Daoy (cell line): ENCODE measurements around the gene RIMBP2. TPM values are rescaled to one million over a fixed set of nuclear protein-coding genes. Genes with fewer than 3 reads are reported as not detected.

Experiments used
- DNase-seq: peaks from one replicate; pipeline ENCODE4 v3.0.0-alpha.2; 2015; ENCODE audit warnings: low read depth
- total RNA-seq: library from RNA; depleted of rRNA; stranded (reverse); fragments of >200 nt; shearing (Covaris generic); gene quantifications from 2 replicates; pipeline ENCODE4 v1.2.3, GENCODE V29; 2014

Gene RIMBP2
- total RNA-seq, 1 experiment from 2014 or later: 1.4 TPM

DNA sequence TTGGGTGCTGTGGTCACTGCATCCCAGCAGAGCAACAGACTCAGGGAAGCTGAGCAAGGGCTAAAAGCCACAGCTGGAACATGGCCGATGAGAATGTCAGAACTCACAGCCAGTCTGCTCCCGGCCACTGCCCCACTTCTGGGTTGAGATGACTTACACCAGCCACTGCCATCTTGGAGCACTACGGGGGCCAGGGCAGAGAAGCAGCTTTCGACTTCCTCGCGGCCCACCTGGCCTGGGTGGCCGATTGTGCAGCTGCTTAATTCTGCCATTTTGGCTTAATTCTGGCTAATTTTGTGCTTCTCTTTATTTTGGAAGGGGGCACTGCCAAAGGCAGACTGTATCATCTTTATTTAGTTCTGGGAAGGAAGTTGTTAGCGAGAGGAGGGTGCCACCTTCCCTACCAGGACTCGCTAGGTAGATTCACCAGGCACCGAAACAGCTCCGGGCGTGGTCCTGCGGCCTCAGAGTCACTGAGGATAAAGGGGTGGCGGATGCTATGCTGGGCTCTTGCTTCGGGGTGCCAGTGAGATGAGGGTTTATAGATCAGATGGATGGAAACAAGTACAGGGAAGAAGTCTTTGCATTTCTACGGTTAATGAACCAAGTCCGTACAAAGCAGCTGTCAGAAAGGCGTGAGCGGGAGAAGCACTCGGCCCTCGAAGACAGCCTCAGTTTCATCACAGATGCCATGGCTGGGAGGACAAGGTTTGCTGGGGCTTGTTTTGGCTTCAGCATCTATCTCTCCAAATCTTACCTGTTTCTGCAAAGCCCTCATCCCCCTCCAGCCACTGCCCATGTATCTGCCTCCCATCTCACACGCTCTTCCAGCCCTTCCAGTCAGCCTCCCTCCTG lies 230.6 kb downstream of the RIMBP2 start:
- no peak for DNase-seq

DNA sequence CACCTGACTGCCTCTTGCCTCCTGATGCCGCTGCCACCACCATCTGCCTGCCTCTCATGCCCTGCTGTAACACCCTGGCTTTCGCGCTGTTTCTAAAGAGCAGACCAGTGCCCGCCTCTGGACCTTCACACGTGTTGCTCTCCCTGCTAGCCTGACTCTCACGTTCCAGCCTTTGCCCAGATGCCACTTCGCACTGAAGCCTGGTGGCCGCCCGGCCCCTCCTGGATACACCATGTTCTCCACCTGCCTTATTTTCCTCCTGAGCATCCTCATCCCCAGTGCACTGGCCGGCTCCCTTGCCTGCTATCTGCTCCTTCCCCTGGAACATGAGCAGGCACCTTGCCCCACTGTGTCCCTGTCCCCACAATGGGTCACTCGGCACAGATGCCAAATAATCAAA lies 231.9 kb downstream of the RIMBP2 start:
- no peak for DNase-seq

DNA sequence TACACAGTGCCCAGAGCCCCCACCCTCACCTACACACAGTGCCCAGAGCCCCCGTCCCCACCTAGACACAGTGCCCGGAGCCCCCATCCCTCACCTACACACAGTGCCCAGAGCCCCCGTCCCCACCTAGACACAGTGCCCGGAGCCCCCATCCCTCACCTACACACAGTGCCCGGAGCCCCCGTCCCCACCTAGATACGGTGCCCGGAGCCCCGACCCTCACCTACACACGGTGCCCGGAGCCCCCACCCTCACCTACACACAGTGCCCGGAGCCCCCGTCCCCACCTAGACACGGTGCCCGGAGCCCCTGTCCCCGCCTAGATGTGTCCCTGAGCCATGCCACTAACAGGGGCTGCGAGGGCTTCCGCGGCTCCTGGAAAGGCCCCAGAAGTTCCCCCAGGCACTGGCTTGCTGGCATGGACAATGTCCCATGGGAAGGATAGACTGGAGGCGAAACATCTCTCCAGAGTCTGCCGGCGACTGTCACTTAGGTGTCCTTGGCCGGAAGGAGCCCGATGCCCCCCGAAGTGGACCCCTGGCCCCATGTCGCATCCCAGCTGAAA lies 232.4 kb downstream of the RIMBP2 start:
- DNase-seq: no peak

DNA sequence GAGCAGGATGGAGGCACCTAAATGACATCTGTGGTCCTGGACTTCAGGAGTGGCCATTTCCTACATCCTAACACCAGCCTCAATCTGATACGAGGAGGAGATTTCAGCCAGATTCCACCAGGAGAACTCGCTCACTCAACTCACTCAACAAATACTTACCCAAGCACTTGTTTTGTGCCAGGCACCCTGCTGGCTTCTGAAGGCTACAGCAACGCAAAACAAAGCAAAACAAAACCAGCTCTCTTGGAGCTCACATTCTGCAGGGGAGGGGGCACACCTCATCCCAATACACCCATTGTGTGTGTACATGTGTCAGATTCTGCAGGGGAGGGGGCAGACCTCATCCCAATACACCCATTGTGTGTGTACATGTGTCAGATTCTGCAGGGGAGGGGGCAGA lies 233.7 kb downstream of the RIMBP2 start:
- no peak for DNase-seq

DNA sequence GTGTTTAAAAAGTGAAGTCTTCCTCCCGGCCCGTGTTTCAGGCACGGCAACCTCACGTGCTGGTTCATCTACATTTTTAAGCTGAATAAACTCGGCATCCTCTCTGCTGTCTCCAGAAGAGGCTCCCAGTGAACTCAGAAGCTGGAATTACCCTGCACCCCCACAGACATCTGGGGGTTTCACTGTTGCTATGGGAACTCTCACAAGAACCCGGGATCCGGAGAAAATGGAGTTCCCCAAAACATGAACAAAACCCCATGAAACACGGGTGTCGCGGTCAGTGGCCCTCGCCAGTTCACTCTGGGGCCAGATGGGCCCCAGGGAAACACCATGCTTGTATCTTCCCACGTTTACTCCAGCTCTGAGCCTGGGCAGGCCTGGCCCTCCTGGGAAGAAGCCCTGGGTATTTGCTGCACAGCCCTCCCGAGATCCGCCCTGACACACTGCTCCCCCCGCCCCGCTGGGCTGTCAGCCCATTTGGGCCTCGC lies 234.7 kb downstream of the RIMBP2 start:
- no peak for DNase-seq

DNA sequence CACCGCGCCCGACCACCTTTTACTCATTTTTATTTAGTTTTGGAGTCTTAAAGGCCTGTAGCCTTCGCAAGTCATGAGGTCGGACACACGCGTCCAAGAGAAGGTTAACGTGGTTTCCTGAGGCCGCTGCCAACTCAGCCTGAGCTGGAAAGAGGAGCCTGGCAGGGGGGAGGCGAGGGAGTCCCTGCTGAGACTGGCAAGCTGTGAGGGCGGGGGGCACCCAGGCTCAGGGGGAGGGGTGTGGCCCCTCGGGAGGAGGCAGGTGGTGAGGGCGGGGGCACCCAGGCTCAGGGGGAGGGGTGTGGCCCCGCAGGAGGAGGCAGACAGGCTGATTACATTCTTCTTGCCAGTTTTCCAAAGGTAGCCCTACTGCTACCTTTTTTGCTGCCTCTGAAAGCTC lies 235.2 kb downstream of the RIMBP2 start:
- DNase-seq: peak; percentile 57

DNA sequence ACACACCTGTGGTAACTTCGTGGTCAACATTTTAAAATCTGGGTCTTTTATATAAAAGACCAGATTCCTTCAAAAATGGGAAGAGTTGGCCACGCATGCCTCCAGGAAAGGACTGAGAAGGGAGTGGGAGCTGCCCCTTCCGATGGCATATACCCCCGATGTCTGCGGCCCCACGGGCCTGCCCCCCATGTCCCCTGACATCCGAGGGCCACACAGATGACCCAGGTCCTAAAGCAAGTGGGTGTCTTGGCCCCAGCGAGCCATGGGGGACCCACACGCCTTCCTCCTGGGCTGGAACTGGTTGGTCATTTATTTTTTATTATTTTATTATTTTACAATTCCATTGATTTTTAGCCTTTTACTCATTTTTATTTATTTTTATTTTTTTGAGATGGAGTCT lies 235.9 kb downstream of the RIMBP2 start:
- DNase-seq: no peak

DNA sequence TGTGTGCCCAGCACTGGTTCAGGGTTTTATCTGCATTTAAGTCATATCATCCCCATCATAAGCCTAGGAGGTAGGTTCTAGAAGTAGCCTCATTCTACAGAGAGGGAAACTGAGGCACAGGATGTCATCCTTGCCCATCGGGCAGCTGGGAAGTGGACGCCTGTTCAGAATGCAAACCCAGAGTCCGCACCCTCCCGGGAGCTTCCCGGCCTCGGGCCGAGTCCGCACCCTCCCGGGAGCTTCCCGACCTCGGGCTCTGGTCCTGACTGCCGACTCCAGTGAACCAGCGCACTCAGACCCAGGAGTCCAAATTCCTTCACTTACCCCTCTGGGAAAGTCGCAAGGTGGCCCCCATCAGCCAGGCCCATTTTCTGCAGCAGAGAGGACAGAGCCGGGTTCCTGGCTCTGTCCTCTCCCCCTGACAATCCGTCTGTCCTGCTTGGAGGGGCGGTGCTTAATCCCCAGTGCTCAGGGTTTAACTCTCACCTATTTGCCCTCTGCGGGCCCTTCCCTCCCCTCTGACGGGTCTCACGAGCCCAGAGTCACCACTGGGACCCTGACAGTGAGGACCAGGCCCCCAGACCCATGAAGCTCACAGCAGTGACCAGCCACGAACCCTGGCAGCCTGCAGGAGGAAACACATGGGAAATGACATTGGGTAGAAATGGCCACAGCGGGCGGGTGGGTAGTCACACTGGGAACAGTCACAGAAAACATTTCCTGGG lies 236.5 kb downstream of the RIMBP2 start:
- DNase-seq: no peak

DNA sequence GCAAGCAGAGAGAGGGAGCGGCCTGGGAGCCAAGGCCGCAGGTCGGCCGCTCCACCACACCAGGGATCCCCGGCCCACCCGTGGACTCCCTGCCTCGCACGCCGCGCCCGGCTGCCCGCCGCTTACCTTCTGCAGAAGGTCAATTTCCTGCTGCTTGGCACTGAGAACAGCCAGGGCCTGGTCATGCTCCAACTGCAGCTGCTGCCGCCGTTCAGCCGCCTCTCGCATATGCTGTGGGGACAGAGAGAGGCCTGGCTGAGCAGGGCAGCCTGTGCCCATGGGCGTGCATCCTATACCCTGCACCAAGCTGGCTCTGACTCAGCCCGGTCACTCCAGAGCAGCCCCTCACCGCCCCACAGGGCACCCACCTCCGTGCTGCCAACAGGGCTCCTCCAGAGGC lies 237.3 kb downstream of the RIMBP2 start:
- no peak for DNase-seq

DNA sequence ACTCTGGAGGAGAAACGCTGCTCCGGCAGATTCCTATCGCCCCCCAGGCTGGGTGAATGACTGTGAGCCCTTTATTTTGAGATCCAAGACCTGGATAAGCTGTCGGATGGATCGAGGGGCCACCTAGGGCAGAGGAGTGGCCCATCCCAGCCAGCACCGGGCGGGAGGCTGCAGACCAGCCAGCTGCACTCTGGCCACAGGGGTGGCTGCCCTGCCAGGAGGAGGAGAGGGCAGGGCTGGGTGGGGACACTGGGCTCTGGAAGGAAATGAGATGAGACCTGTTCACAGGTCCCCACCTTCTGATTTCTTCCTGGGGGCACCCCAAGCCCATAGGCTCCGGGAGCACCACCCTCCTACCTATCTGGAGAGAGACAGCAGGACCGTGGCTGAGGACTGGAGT lies 238.4 kb downstream of the RIMBP2 start:
- DNase-seq: no peak

DNA sequence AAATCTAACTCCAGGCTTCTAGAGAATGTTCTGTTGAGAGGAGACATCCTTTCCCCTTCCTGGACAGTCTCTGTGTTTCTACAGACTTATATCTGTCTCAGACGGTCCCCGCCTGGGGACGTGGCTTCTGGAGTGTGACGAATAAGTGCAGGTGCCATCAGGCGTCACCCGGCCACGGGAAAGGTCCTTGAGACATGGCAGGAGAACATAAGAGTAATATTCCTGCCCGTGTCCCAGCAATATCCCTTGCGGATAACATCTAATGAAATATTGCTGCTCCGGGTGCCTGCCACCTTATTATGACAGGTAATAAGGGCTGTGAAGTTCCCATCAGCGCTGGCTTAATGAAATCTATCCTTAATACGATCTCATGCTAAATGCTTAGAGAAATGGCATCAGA lies 238.8 kb downstream of the RIMBP2 start:
- no peak for DNase-seq

DNA sequence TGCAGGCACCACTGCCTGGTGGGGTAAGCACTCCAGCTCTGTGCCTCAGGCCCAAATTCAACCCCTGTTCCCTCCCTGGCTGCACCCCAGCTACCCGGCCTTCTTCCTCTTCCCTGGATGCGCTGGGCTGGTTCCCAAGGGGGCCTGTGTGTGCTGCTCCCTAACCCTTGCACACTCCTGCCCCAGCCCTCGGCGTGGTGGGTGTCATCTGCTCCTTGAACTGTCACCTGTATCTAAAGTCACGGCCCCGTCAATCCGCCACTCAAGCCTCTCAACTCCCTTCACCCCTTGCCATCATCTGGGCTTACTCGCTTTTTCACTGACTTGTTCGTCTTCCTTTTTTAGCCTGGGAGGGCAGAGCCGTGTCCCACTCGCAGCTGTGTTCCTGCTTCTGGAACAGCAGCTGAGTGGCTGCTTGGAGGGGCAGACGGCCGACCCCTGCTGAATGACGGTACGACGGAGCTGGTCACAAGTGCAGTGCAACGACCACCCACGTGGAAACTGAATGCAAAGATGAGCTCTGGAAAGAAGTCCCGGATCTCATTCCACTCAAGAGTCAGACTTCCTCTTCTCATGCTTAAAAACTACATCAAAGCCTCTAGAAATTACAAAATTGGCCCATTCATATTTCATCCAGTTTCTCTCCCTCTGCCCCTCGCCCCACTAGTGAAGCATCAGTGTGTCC lies 239.5 kb downstream of the RIMBP2 start:
- DNase-seq: no peak

DNA sequence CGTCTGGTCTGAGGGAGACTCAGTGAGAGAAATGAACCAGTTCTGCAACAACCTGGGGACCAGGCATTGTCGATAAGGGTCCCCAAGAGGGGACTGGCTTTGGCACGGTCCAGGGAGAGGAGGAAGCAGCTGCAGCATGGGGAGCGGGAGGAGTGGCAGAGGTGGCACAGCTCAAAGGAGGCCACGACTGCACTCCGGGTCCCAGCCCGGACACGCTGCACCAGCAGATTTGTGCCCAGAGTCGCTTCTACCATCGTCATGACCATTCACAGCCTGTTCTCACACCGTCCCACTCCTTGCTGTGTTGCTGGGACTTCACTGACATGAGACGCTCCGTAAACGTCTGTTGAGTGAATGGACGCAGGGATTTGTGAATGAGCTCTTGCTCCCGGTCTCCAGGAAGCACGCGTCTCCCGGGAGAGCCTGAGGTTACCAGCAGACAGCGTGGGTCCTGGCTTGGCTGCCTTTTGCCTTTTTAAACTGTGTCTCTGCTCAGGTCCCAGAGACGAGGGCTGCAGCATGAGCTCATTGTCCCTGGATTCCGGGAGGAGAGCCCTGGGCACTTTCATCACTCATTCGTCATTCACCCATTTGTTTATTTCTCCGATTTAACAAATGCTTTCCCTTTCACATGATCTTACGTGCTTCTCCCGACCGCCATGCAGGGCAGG lies 241.4 kb downstream of the RIMBP2 start:
- peak; percentile 37 for DNase-seq

DNA sequence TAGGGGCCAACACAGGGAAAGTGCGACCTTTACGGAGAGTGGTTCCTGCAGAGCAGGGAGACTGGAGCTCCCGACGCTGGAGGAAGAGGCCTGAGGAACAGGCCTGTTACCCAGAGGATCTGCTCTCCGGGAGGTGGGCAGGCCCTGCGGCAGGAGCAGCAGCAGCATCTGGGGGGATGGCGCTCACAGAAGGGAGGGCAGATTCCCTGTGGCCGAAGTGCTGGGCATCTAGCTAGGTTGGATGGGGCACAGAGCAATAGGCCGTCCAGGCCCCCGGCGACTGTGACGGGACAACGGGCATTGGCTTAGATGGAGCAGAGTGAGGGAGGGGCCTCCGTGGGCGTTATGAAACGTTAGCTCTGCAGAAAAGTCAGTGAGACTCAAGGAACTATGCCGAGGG lies 242.8 kb downstream of the RIMBP2 start:
- no peak for DNase-seq

DNA sequence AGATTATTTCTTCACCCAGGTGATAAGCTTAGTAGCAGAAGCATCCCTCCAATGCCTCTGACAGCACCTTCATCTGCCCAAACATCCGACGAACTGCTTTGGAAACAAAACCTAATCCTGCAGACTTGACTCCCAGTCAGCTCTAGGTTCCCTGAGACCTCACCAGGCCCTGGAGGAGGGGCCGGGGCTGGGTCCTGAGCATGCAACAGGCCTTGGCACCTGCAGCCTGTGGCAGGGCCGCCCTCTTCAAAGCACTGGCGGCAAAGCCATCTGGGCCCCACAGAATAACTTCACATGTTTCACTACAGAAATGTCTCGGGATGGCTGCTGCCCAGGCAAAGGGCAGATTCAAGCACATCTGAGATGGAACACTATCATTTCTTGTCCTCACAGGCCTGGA lies 245.1 kb downstream of the RIMBP2 start:
- no peak for DNase-seq

DNA sequence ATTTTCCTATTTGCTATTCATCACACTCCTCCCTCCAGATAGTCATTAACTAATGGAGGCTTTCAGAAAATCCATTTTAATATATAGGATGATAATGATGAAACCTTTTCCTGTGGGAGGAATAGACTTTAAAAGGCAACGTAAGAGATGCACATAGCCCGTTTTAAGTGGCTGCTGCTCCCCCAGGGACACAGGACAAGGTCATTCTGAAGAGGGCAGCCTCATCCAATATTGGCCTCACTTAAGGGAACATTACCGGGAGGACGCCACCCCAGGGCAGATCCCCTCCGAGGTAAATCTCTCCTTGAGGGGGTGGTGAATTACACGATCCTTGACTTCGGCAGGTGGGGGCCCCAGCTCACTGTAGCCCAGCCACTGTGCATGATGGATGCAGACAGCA lies 246.5 kb downstream of the RIMBP2 start:
- DNase-seq: no peak

DNA sequence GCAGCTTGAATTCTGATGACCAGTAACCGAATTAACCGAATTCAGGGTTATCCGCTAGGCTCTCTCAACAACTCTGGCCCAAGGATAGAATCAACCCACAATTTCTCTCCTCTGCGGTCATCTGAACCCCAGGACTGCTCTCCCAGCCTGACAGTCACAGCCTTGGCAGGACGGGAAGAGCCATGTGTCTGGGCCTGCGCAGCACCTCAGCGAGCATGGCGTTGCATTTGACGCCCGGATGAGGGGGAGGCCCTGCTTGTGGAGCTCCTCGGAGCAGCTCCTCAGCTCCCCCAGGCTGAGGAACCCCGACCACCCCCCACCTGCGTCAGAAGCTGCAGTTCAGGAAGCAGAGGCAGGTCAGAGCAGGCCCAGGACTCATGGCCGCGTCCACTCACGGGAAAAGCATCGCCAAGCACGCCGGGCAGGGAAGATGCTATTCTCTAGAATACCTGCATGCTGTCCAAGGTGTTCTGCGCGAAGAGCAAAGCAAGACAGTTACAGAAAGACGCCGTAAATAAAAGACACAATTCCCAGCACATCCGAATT lies 247.3 kb downstream of the RIMBP2 start:
- DNase-seq: no peak

DNA sequence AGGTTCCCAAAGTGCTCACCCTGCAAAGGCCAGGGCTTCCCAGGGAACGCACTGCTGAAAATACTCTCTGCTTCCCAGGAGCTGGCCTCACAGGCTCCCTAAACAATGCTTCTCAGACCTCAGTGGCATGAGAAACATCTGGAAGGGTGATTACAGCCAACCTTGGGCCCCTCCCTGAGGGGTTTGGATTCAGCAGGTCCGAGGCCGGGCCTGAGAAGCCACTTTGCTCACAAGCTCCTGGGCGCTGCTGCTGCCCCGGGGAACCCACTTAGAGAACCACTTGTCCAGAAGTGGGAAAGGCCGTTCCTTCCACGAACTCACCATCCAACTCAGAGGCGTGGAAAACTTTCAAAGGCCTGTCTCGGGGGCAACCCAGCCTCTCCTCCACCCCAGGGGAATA lies 247.9 kb downstream of the RIMBP2 start:
- DNase-seq: no peak

DNA sequence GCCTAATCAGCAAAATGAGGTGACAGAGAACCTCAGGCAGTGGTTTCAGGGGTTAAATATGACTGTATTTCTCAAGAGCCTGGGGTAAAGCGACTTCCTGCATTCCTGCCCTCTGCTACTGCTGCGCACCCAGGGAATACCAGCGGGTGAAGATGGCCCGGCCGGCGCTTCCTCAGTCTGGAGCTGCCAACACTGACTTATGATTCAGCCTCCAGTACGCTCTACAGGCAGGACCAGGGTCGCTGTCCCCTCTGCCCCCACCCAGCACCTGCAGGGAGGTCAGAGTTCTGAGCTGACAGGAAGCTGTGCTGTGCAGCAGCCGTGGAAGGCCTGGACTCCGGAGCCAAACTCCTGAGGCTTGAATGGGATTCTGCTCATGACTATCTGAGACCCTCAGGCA lies 250.5 kb downstream of the RIMBP2 start:
- DNase-seq: no peak

DNA sequence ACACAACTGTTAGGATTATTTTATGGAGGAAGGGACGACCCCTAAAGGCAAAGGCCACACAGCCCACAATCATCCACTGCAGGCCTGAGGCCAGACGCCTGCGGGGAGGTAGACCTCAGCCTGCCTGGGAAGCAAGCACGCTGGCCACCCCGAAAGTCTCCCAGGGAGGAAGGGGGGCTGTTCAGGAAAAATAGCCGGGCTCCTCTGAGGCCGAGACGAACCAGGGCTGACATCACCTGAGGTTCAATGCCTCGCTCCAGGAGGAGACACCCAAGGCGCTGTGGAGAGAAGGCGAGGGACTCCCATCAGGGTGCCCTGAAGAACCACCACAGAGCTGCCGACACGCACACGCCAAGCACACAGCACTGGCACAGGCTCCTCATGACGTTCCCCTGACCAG lies 251.1 kb downstream of the RIMBP2 start:
- DNase-seq: no peak
